GM12875 (cell line): Measurements from ENCODE around the gene EXOSC7.

Experiments used
- H3K4me3 ChIP-seq: one replicate; pipeline ENCODE4 v1.5.1; 2011; ENCODE audit warnings: low read depth, low read length, control low read depth
- TF ChIP-seq, protein P1 (sequence below): IDR thresholded peaks from 2 replicates; pipeline ENCODE4 v1.5.1; 2011; ENCODE audit warnings: low read depth, mild to moderate bottlenecking, control low read depth, inconsistent platforms, low read length, moderate library complexity, borderline replicate concordance; ENCODE audit not compliant: insufficient read depth

Gene EXOSC7

DNA sequence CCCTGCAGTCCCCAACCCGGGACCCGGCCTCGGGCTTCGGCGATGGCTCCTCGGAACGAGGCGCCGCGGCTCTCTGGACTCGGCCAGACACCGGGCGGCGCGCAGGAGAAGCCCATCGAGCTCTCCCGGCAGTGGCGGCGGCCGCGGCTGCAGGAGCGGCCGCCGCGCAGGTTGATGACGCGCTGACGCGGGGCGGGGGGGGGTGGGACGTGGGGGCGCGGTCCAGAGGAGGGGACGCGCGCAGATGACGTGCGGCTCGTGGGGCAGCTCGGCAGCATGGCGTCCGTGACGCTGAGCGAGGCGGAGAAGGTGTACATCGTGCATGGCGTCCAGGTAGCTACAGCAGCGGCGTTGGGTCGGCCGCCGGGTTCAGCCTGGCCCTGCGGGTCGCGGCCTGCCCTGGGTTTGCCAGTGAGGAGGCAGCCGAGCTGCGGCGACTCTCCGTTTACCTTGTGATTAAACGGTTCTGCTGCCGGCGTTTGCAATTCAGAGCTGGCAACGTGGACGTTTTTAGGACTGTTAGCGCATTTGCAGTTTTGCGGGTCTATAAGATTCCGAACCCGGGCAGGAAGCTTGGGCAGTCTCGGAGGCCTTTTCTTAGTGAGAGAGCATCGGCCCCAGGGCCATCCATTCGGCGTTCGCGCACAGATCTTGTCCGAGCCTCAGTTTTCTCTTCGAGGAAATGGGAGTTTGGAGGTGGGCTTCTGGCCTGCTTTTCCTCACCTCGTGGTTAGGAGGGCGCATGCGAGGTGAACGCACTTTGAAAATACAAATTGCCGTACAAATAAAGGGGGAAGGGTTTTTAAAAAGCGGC, at the start of gene EXOSC7, which contains the start of gene ZDHHC3:
Gene EXOSC7, plus strand, starts transcription at position 243 of the 814 bp plus-strand sequence. Its CDS starts 34 bp downstream, at position 277.
Gene ZDHHC3, minus strand, starts transcription at position 173 of the 814 bp plus-strand sequence. CDS start 16,738 bp downstream, outside the sequence.
- TF ChIP-seq, protein P1, sequence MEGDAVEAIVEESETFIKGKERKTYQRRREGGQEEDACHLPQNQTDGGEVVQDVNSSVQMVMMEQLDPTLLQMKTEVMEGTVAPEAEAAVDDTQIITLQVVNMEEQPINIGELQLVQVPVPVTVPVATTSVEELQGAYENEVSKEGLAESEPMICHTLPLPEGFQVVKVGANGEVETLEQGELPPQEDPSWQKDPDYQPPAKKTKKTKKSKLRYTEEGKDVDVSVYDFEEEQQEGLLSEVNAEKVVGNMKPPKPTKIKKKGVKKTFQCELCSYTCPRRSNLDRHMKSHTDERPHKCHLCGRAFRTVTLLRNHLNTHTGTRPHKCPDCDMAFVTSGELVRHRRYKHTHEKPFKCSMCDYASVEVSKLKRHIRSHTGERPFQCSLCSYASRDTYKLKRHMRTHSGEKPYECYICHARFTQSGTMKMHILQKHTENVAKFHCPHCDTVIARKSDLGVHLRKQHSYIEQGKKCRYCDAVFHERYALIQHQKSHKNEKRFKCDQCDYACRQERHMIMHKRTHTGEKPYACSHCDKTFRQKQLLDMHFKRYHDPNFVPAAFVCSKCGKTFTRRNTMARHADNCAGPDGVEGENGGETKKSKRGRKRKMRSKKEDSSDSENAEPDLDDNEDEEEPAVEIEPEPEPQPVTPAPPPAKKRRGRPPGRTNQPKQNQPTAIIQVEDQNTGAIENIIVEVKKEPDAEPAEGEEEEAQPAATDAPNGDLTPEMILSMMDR: no peak
- H3K4me3 ChIP-seq: peak within 1 kb of the TSS; percentile 97

DNA sequence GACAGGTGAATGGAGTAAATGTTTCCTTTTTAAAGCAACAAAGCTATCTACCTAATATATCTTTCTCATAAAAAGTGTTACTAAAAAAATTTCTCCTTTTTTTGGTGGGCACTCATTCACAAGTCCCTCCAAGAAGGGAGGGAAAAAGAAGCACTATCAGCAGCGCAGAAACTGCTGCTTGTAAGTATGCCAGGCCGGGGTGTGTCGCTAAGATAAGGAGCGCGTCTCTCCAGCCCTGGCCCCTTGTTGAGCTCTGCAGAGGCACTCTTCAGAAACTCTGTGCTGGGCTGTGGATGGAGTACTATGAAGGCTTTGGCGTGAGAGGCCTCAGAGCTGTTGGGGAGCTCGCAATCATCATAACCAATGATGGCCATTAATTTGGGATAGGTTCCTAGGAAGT, 49.1 kb upstream of the EXOSC7 start:
- TF ChIP-seq, protein P1: no peak
- no peak overlapping the region for H3K4me3 ChIP-seq

DNA sequence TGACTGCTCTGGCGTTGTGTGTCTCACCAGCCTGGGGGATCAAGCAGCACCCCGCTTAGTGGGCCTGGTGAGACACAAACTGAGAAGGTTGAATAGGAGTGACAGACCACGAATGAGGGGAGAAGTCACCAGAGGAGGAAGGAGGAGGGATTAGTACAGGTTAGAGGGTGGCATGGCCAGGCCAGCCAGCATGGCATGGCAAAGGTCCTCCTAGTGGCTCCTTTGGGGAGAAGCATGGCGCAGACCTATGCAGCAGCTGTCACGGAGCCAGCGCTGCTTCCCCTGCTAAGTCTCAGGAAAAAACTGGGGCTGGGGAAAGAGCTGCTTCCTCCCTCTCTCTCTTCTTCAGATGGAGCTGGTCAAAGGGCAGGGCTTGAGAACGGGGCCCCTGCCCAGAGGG, 48.7 kb upstream of the EXOSC7 start:
- TF ChIP-seq, protein P1: no peak

DNA sequence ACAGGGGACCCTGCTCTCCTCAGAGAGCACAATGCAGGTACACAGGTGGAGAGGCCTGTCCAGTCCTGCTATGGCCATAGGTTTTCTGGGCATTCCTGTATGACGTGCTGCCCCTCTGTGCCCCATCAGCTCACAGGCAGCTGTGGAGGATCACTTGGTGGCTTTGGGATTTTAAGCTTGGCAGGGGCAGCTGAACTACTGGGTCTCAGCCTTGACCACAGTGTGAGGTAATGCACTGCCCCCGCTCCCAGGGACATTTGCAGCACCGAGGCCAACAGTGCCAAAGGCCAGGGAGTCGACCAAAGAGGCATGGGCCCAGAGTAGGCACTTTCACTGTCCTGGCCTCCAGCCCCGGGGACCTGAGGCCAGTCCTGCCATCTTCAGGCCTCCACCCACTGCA, 46.3 kb upstream of the EXOSC7 start:
- no peak overlapping the region for H3K4me3 ChIP-seq
- TF ChIP-seq, protein P1: no peak

More for the DNA sequence above, 48.7 kb upstream of the EXOSC7 start:
- no peak overlapping the region for H3K4me3 ChIP-seq

DNA sequence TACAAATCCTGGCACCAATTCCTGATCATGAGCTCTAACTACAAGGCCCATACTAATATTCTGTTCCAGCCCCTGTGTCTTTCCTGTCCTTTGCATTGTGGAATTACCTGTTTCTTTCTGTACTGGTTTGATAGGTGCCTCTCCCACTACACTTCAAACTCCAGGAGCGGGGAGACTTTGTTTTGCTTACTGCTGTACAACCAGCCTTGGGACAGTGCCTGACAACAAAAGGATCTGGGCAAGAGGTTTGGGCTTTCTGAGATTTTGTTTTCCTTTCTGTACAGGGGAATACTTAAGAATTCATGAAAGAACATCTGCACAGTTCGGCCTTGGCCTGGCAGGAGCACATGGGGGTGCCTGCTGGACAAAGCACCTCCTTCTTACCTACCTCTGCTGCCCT, 45.1 kb upstream of the EXOSC7 start:
- TF ChIP-seq, protein P1: no peak
- no peak overlapping the region for H3K4me3 ChIP-seq

DNA sequence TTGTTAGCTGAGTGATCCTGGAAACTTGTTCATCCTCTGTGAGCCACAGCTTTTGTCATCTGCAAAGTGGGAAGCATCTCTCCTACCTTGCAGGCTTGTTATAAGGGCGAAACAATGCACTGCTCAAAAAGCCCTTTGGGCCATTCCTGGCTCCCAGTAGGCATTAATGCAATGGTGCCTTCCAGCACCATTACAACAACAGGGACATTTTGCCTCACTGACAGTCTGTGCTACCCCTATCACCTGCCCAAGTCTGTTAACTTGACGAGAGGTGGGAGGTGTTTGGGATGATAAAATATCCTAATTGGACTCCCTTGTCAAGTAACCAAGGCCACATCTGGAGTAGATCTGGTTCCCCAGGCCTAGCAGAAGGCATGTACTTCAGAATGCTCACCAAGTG, 44.3 kb upstream of the EXOSC7 start:
- H3K4me3 ChIP-seq: no peak overlapping the region
- TF ChIP-seq, protein P1: no peak

DNA sequence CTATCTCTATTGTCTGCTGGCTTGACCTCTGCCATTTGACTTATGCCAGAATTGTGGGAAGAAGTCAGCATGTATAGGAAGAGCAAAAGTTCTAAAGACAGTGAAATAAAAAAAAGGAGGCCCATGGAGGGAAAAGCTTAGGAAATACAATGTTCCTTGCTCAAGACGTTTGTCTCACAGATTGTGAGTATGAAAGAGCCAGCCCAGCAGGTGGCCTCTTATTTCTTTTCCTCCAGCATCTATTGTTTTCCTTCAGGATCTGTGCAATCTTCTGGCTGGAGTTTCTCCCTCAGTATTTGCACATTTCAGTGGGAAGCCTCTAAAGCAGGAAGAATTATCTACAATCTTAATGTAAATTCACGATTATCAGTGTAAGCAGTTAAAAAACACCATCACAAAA, 43.8 kb upstream of the EXOSC7 start:
- TF ChIP-seq, protein P1: no peak
- H3K4me3 ChIP-seq: no peak overlapping the region
